Colonic mucosa (tissue), 4 donors: ENCODE measurements around the gene DGKD. TPM values are rescaled to one million over a fixed set of nuclear protein-coding genes. Genes with fewer than 3 reads are reported as not detected.

Experiments used
- DNase-seq: peaks from one replicate; pipeline ENCODE4 v3.0.0-alpha.2; 2020
- H3K27ac ChIP-seq: fragments of 200-600 bp; one replicate; pipeline ENCODE4 v1.8.0; 2021
- H3K27me3 ChIP-seq: fragments of 200-600 bp; one replicate; pipeline ENCODE4 v1.8.0; 2021
- H3K36me3 ChIP-seq: fragments of 200-600 bp; one replicate; pipeline ENCODE4 v1.8.0; 2021
- H3K4me1 ChIP-seq: fragments of 200-600 bp; one replicate; pipeline ENCODE4 v1.8.0; 2021; ENCODE audit warnings: mild to moderate bottlenecking
- H3K4me3 ChIP-seq: fragments of 200-600 bp; one replicate; pipeline ENCODE4 v1.8.0; 2021
- H3K9ac ChIP-seq, 2 donors: one replicate each; pipeline ENCODE4 v1.7.0; 2013; ENCODE audit warnings: control low read depth in 2 of 2, low read depth in 2 of 2, low read length in 2 of 2
- H3K9me3 ChIP-seq: fragments of 200-600 bp; one replicate; pipeline ENCODE4 v1.8.0; 2021
- intact Hi-C: fragments of 100-400 bp; cut with DNase I; formaldehyde crosslinking; loops from one replicate; pipeline ENCODE4 v1.14.1; 2022
- total RNA-seq, 2 donors: library from RNA; stranded (reverse); fragmentation: NEBNext Ultra II Directional in 1 of 2; extraction: Animal tissue kit (Norgen Biotek cat#: 25700) in 1 of 2; gene quantifications; one replicate each; pipeline ENCODE4 v1.2.1, GENCODE V29; 2021
- TF ChIP-seq, protein P1 (sequence below): fragments of 200-600 bp; IDR thresholded peaks from one replicate; pipeline ENCODE4 v1.8.0; 2022; ENCODE audit warnings: antibody characterized with exemption, mild to moderate bottlenecking
- donor health status: healthy.
- donor health status: DM: no; HTN: no; CAD: no.
- donor health status: DM: no; HTN: no; CAD: no.

The DGKD gene
- total RNA-seq, 2 donors from 2014 or later: 64.4 to 94.6 TPM

DNA sequence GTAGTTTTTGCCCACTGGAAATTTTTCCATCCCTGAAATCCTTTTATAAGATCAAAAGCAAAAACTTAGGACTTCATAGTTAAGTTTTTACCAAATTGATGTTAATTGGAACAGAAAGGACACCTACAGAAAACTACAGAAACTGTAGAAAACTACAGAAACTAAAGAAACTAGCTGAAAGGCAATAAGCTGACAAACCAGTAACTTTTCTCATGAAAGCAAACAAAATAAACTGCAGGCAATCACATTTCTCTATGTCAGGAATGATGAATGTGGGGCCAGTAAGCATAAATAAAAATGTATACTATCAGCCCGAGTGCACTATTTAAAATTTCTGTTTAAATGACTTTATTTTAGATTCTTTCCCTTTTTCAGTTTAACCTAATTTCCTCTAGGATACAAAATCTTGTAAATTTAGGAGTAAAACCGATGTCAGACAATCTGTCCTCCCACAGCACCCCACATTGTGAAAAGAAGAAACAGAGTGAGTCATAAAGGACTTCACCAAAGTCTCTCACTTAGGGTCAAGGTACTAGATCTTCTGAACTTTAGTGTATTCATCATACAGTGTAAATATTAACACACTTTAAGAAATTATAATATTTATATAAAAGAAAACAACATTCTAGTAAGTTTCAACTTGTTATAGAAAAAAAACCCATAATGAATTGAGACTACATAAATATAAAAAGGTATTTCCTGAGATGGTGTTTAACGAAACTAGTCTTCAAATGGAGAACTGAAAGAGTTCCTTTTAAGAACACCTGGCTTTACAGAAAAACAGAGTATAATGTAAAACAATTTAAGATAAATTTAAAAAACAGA lies 165.7 kb downstream of the DGKD start:
- DNase-seq: no peak
- no peaks in the 10 kb centered on the region for H3K9me3 ChIP-seq
- no peaks in the 10 kb centered on the region for H3K36me3 ChIP-seq
- no peak overlapping the region for H3K27ac ChIP-seq
- TF ChIP-seq, protein P1, sequence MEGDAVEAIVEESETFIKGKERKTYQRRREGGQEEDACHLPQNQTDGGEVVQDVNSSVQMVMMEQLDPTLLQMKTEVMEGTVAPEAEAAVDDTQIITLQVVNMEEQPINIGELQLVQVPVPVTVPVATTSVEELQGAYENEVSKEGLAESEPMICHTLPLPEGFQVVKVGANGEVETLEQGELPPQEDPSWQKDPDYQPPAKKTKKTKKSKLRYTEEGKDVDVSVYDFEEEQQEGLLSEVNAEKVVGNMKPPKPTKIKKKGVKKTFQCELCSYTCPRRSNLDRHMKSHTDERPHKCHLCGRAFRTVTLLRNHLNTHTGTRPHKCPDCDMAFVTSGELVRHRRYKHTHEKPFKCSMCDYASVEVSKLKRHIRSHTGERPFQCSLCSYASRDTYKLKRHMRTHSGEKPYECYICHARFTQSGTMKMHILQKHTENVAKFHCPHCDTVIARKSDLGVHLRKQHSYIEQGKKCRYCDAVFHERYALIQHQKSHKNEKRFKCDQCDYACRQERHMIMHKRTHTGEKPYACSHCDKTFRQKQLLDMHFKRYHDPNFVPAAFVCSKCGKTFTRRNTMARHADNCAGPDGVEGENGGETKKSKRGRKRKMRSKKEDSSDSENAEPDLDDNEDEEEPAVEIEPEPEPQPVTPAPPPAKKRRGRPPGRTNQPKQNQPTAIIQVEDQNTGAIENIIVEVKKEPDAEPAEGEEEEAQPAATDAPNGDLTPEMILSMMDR: no peak
- H3K4me3 ChIP-seq: no peak overlapping the region
- no peaks in the 10 kb centered on the region for H3K27me3 ChIP-seq
- intact Hi-C loops: no loop called here
- no peak overlapping the region for H3K9ac ChIP-seq
- H3K4me1 ChIP-seq: no peaks in the 10 kb centered on the region

Other genes starting within 250 kb of the DGKD start
- gene ATG16L1, start 102.8 kb upstream of the DGKD start, total RNA-seq: 10 to 100 TPM; 32.1 to 36.3 TPM
- 1 to 10 TPM in 1 of 2 donors, not detected in 1; 1.8 TPM for gene SAG, start 46.7 kb upstream of the DGKD start, total RNA-seq
- 10 to 100 TPM; 22.1 to 32.7 TPM for gene USP40, start 212.3 kb downstream of the DGKD start, total RNA-seq